GM12874 (cell line): ENCODE results near the gene NMNAT2.

Experiments
- CTCF ChIP-seq: IDR thresholded peaks from 2 replicates; pipeline ENCODE4 v1.5.1; 2011; ENCODE audit warnings: low read depth, mild to moderate bottlenecking, control low read depth, low read length, moderate library complexity; ENCODE audit not compliant: insufficient read depth

The NMNAT2 gene

GRCh38 chr1:183248989-183249691 is 169.0 kb downstream of the NMNAT2 start:
- TF ChIP-seq CTCF, result no peak

- no peak for TF ChIP-seq CTCF
Measured at GRCh38 chr1:183247931-183248330, 170.2 kb downstream of the NMNAT2 start.

GRCh38 chr1:183247484-183247883 is 170.7 kb downstream of the NMNAT2 start:
- TF ChIP-seq CTCF, result no peak

- no peak for TF ChIP-seq CTCF
Measured at GRCh38 chr1:183247066-183247465, 171.1 kb downstream of the NMNAT2 start.

GRCh38 chr1:183246436-183246835 is 171.7 kb downstream of the NMNAT2 start:
- TF ChIP-seq CTCF, result no peak

GRCh38 chr1:183245357-183245756 is 172.8 kb downstream of the NMNAT2 start:
- TF ChIP-seq CTCF, result no peak

- TF ChIP-seq CTCF, result no peak
Measured at GRCh38 chr1:183244466-183244865, 173.7 kb downstream of the NMNAT2 start.
